HepG2 (cell line): ENCODE results near the gene AKT3. TPM values are rescaled to one million over a fixed set of nuclear protein-coding genes. Genes with fewer than 3 reads are reported as not detected.

Experiments
- ATAC-seq: fragments of 200-7000 bp; cut with Tn5 transposase; 3 replicates; pipeline ENCODE4 v1.9.1; 2020; ENCODE audit warnings: mild to moderate bottlenecking, moderate library complexity
- BruUV-seq: library from RNA; stranded (reverse); fragments of 400-500 nt; replicated peaks from 2 replicates; lab custom pipeline; 2021; lab: Mats Ljungman, UMichigan
- CTCF ChIA-PET: fragments of 300-600 bp; formaldehyde crosslinking; extraction: SDS; loops from one replicate; lab custom pipeline; 2021; ENCODE audit warnings: low total read pairs, inconsistent platforms, low intra/inter-chr PET ratio; lab: Yijun Ruan, JAX
- POLR2A ChIA-PET: fragments of 350-600 bp; sonication (Branson Sonifier 250); formaldehyde crosslinking; loops from one replicate; lab custom pipeline; 2020; ENCODE audit warnings: antibody characterized with exemption, inconsistent platforms; lab: Yijun Ruan, JAX
- DNase-seq: peaks from one replicate; pipeline ENCODE4 v3.0.0-alpha.2; 2015; ENCODE audit warnings: low spot score
- FAIRE-seq: peaks from 3 replicates; lab custom pipeline; 2011; peaks lifted over from hg19 to GRCh38; lab: Jason Lieb, UNC
- H2AFZ ChIP-seq: one replicate; pipeline ENCODE4 v1.6.1; 2011; ENCODE audit warnings: low read length, inconsistent platforms
- H3K27ac ChIP-seq: fragments of 300-600 bp; 3 replicates; pipeline ENCODE4 v1.8.0; 2011; ENCODE audit warnings: mixed run types, mild to moderate bottlenecking, mixed read lengths, low read length, inconsistent platforms; ENCODE audit not compliant: insufficient read depth; ENCODE audit errors: extremely low read length
- H3K27me3 ChIP-seq, 2 experiments: fragments of 200-600 bp in 1 of 2; 2 replicates in 1 of 2; 3 replicates in 1 of 2; pipeline versions ENCODE4 v1.6.0 to v1.8.0; 2011; ENCODE audit warnings: low read length in 2 of 2, mild to moderate bottlenecking in 2 of 2, moderate library complexity in 2 of 2, inconsistent platforms in 1 of 2; ENCODE audit not compliant: insufficient read depth in 2 of 2, control insufficient read depth in 1 of 2
- H3K36me3 ChIP-seq, 2 experiments: fragments of 200-600 bp in 1 of 2; replicated peaks in 1 of 2; 2 replicates in 1 of 2; 3 replicates in 1 of 2; pipeline versions ENCODE4 v1.5.1 to v1.8.0; 2011; ENCODE audit warnings: low read length in 2 of 2, inconsistent platforms in 1 of 2; ENCODE audit not compliant: insufficient read depth in 2 of 2, control insufficient read depth in 1 of 2
- H3K4me1 ChIP-seq: 2 replicates; pipeline ENCODE4 v1.5.1; 2012; ENCODE audit warnings: low read length, inconsistent platforms; ENCODE audit not compliant: insufficient read depth
- H3K4me2 ChIP-seq: 2 replicates; pipeline ENCODE4 v1.6.0; 2011; ENCODE audit warnings: low read depth, low read length, inconsistent platforms
- H3K4me3 ChIP-seq, 3 experiments: fragments of 200-600 bp in 1 of 3; sonication (generic), shearing (Covaris generic) in 1 of 3; replicated peaks in 1 of 3; 2 replicates each; pipeline ENCODE4 v1.5.1; 2011 to 2016; ENCODE audit warnings: low read length in 3 of 3, inconsistent platforms in 2 of 3, low read depth in 2 of 3, mild to moderate bottlenecking in 2 of 3, control low read depth in 1 of 3, mixed read lengths in 1 of 3; ENCODE audit not compliant: insufficient read depth in 1 of 3
- H3K79me2 ChIP-seq: one replicate; pipeline ENCODE4 v1.6.1; 2011; ENCODE audit warnings: low read length, inconsistent platforms; ENCODE audit not compliant: insufficient read depth
- H3K9ac ChIP-seq: 2 replicates; pipeline ENCODE4 v1.6.0; 2011; ENCODE audit warnings: mild to moderate bottlenecking, low read depth, low read length, inconsistent platforms; ENCODE audit not compliant: insufficient read depth
- H3K9me3 ChIP-seq: 2 replicates; pipeline ENCODE4 v1.5.1; 2012; ENCODE audit warnings: mild to moderate bottlenecking, low read length
- H4K20me1 ChIP-seq: 2 replicates; pipeline ENCODE4 v1.6.0; 2011; ENCODE audit warnings: inconsistent platforms, mild to moderate bottlenecking, low read length, moderate library complexity; ENCODE audit not compliant: insufficient read depth
- CEBPB ChIP-seq: IDR thresholded peaks from 2 replicates; pipeline ENCODE4 v1.6.1; 2011; ENCODE audit warnings: low read depth, low read length, improper control_type of control experiment, borderline replicate concordance
- HMGA1 ChIP-seq: sonication (generic); formaldehyde crosslinking; conservative IDR thresholded peaks from 2 replicates; pipeline ENCODE4 v1.4.0; 2020; ENCODE audit warnings: missing genetic modification reagents
- TFDP1 ChIP-seq: IDR thresholded peaks from 2 replicates; pipeline ENCODE4 v1.6.1; 2016; ENCODE audit warnings: missing compliant biosample characterization, missing genetic modification reagents, borderline replicate concordance
- ZGPAT ChIP-seq: IDR thresholded peaks from 2 replicates; pipeline ENCODE4 v1.6.1; 2016; ENCODE audit warnings: mild to moderate bottlenecking
- ZNF160 ChIP-seq: sonication (generic); formaldehyde crosslinking; IDR thresholded peaks from 2 replicates; pipeline ENCODE4 v1.8.0; 2022; ENCODE audit warnings: mild to moderate bottlenecking, inconsistent platforms, missing genetic modification reagents
- ZNF362 ChIP-seq: sonication (generic); formaldehyde crosslinking; IDR thresholded peaks from 2 replicates; pipeline ENCODE4 v1.4.0; 2020; ENCODE audit warnings: missing genetic modification reagents, mild to moderate bottlenecking, borderline replicate concordance
- ZNF569 ChIP-seq: sonication (generic); formaldehyde crosslinking; IDR thresholded peaks from 2 replicates; pipeline ENCODE4 v1.5.0; 2020; ENCODE audit warnings: mild to moderate bottlenecking, missing genetic modification reagents, moderate library complexity, borderline replicate concordance
- ZNF577 ChIP-seq: sonication (generic); formaldehyde crosslinking; IDR thresholded peaks from 2 replicates; pipeline ENCODE4 v1.4.0; 2020; ENCODE audit warnings: mild to moderate bottlenecking, low read depth, missing genetic modification reagents, borderline replicate concordance
- ZNF589 ChIP-seq: sonication (generic); formaldehyde crosslinking; conservative IDR thresholded peaks from 2 replicates; pipeline ENCODE4 v1.8.0; 2022; ENCODE audit warnings: mild to moderate bottlenecking, moderate library complexity, missing genetic modification reagents
- WGBS: methylation state at CpG from one replicate; pipeline ENCODE4 v1.1.6; 2017; ENCODE audit warnings: low lambda C conversion rate; 5-methylcytosine and 5-hydroxymethylcytosine counted together
- in situ Hi-C: cut with HindIII; loops from 2 replicates; pipeline ENCODE4 v1.10.0; 2017; ENCODE audit warnings: low pct_unique_long_range_greater_than_20kb; ENCODE audit not compliant: extremely low pct_ligation_motif_present
- intact Hi-C: fragments of 100-400 bp; cut with micrococcal nuclease; formaldehyde crosslinking; loops from one replicate; pipeline ENCODE4 v1.10.0; 2022; ENCODE audit not compliant: unreplicated experiment
- polyA plus RNA-seq, 8 experiments: library from polyadenylated mRNA; depleted of rRNA in 3 of 8; stranded (reverse) in 7 of 8; unstranded in 1 of 8; fragments of >200 nt; fragmentation: Illumina TruSeq in 4 of 8; extraction: Trizol in 4 of 8; gene quantifications; 2 replicates each; pipeline versions ENCODE4 v1.2.1 to v1.2.3, GENCODE V29; 2011 to 2016; ENCODE audit warnings: low read depth in 4 of 8, missing spikeins in 1 of 8, mixed read lengths in 1 of 8; ENCODE audit not compliant: insufficient read depth in 1 of 8
- total RNA-seq, 5 experiments: library from RNA; depleted of rRNA; stranded (reverse); fragments of >200 nt; fragmentation: Illumina TruSeq; extraction: Trizol; gene quantifications; 2 replicates each; pipeline ENCODE4 v1.2.3, GENCODE V29; 2016; ENCODE audit warnings: low read depth in 1 of 5

Gene AKT3
- total and polyA plus RNA-seq, 2 of the 13 experiments (the other 11 are each of a cell fraction or from before 2014, with no cell fraction given), result 0.07 TPM

- no peak overlapping the region for H3K4me2 ChIP-seq
- ATAC-seq (no peak), FAIRE-seq (no peak), DNase-seq (no peak)
- ChIA-PET CTCF (no interaction called here), POLR2A (no interaction called here)
- in situ Hi-C loops (loop anchor here (10.0 kb wide), 1 partner anchor 558 kb away; no protein-coding TSS in a partner anchor), intact Hi-C loops (no loop called here)
- H3K36me3 ChIP-seq, result no peaks in the 10 kb centered on the region
- H3K9ac ChIP-seq, result no peak overlapping the region
- no peak overlapping the region for H3K4me3 ChIP-seq
- no peaks in the 10 kb centered on the region for H3K27me3 ChIP-seq
- peaks cover 9% of the 10 kb centered on the region for H3K4me1 ChIP-seq
- no peak overlapping the region for H2AFZ ChIP-seq
- no peak overlapping the region for H3K27ac ChIP-seq
- H3K9me3 ChIP-seq, result no peaks in the 10 kb centered on the region
- H4K20me1 ChIP-seq, result no peaks in the 10 kb centered on the region
- 0% methylated on average over 1 of the region's 1 CpG for WGBS
- TF ChIP-seq HMGA1 (no peak), ZNF362 (CRISPR knock-in tag) (no peak), ZNF589 (no peak), ZNF160 (CRISPR knock-in tag) (no peak), ZNF577 (CRISPR knock-in tag) (no peak), TFDP1 (no peak), ZNF569 (CRISPR knock-in tag) (no peak), CEBPB (no peak), ZGPAT (CRISPR knock-in tag) (no peak)
- H3K79me2 ChIP-seq, result no peaks in the 10 kb centered on the region
- BruUV-seq, result no TSS peak
Measured at GRCh38 chr1:243716906-243717305, 133.1 kb downstream of the AKT3 start.
